HEK293 (cell line): ENCODE results near the gene TMEM202.

Experiments used
- REST ChIP-seq: fragments of 450-650 bp; formaldehyde crosslinking; IDR thresholded peaks from 2 replicates; pipeline ENCODE4 v1.5.1; 2016; ENCODE audit warnings: missing biosample characterization, missing genetic modification characterization
- SCRT1 ChIP-seq: fragments of 450-650 bp; formaldehyde crosslinking; IDR thresholded peaks from 2 replicates; pipeline ENCODE4 v1.5.1; 2016; ENCODE audit warnings: missing biosample characterization, missing genetic modification characterization, borderline replicate concordance
- ZBTB44 ChIP-seq: fragments of 450-650 bp; IDR thresholded peaks from 2 replicates; pipeline ENCODE4 v1.5.1; 2018; ENCODE audit warnings: missing biosample characterization, mild to moderate bottlenecking, missing genetic modification characterization
- ZEB2 ChIP-seq: fragments of 450-650 bp; formaldehyde crosslinking; IDR thresholded peaks from 2 replicates; pipeline ENCODE4 v1.5.1; 2016; ENCODE audit warnings: missing biosample characterization, missing genetic modification characterization
- ZNF19 ChIP-seq: fragments of 450-650 bp; formaldehyde crosslinking; IDR thresholded peaks from 2 replicates; pipeline ENCODE4; 2016; ENCODE audit warnings: missing biosample characterization, missing genetic modification characterization, low read depth
- ZNF24 ChIP-seq: fragments of 450-650 bp; formaldehyde crosslinking; IDR thresholded peaks from 2 replicates; pipeline ENCODE4 v1.5.1; 2016; ENCODE audit warnings: missing biosample characterization, missing genetic modification characterization
- ZNF280D ChIP-seq: fragments of 450-650 bp; formaldehyde crosslinking; IDR thresholded peaks from 2 replicates; pipeline ENCODE4 v1.5.1; 2016; ENCODE audit warnings: missing biosample characterization, missing genetic modification characterization
- ZNF311 ChIP-seq: fragments of 450-650 bp; formaldehyde crosslinking; IDR thresholded peaks from 2 replicates; pipeline ENCODE4 v1.5.1; 2017; ENCODE audit warnings: missing biosample characterization, missing genetic modification characterization, borderline replicate concordance
- ZNF416 ChIP-seq: fragments of 450-650 bp; formaldehyde crosslinking; IDR thresholded peaks from 2 replicates; pipeline ENCODE4 v1.5.1; 2016; ENCODE audit warnings: missing biosample characterization, missing genetic modification characterization
- ZNF423 ChIP-seq: fragments of 450-650 bp; formaldehyde crosslinking; IDR thresholded peaks from 2 replicates; pipeline ENCODE4 v1.5.1; 2016; ENCODE audit warnings: missing biosample characterization, missing genetic modification characterization
- ZNF518A ChIP-seq: fragments of 450-650 bp; formaldehyde crosslinking; conservative IDR thresholded peaks from 2 replicates; pipeline ENCODE4 v1.5.1; 2016; ENCODE audit warnings: low read depth, missing biosample characterization, missing genetic modification characterization
- ZNF549 ChIP-seq: fragments of 450-650 bp; IDR thresholded peaks from 2 replicates; pipeline ENCODE4 v1.5.1; 2018; ENCODE audit warnings: missing biosample characterization, missing genetic modification characterization, mild to moderate bottlenecking, inconsistent platforms, moderate library complexity
- ZNF600 ChIP-seq: fragments of 450-650 bp; formaldehyde crosslinking; IDR thresholded peaks from 2 replicates; pipeline ENCODE4 v1.5.1; 2016; ENCODE audit warnings: missing biosample characterization, missing genetic modification characterization
- ZNF623 ChIP-seq: fragments of 450-650 bp; formaldehyde crosslinking; IDR thresholded peaks from 2 replicates; pipeline ENCODE4 v1.5.1; 2016; ENCODE audit warnings: missing biosample characterization, missing genetic modification characterization
- ZNF654 ChIP-seq: fragments of 450-650 bp; formaldehyde crosslinking; IDR thresholded peaks from 2 replicates; pipeline ENCODE4 v1.5.1; 2016; ENCODE audit warnings: low read depth, missing biosample characterization, missing genetic modification characterization
- TF ChIP-seq, protein P1 (sequence below): fragments of 450-650 bp; formaldehyde crosslinking; IDR thresholded peaks from 2 replicates; pipeline ENCODE4 v1.5.1; 2016; ENCODE audit warnings: missing biosample characterization, missing genetic modification characterization, borderline replicate concordance
- TF ChIP-seq, protein P2 (sequence below): fragments of 450-650 bp; formaldehyde crosslinking; IDR thresholded peaks from 2 replicates; pipeline ENCODE4; 2016; ENCODE audit warnings: missing biosample characterization, missing genetic modification characterization
- TF ChIP-seq, protein P3 (sequence below): fragments of 450-650 bp; formaldehyde crosslinking; IDR thresholded peaks from 2 replicates; pipeline ENCODE4 v1.5.1; 2017; ENCODE audit warnings: missing biosample characterization, missing genetic modification characterization

The TMEM202 gene

DNA sequence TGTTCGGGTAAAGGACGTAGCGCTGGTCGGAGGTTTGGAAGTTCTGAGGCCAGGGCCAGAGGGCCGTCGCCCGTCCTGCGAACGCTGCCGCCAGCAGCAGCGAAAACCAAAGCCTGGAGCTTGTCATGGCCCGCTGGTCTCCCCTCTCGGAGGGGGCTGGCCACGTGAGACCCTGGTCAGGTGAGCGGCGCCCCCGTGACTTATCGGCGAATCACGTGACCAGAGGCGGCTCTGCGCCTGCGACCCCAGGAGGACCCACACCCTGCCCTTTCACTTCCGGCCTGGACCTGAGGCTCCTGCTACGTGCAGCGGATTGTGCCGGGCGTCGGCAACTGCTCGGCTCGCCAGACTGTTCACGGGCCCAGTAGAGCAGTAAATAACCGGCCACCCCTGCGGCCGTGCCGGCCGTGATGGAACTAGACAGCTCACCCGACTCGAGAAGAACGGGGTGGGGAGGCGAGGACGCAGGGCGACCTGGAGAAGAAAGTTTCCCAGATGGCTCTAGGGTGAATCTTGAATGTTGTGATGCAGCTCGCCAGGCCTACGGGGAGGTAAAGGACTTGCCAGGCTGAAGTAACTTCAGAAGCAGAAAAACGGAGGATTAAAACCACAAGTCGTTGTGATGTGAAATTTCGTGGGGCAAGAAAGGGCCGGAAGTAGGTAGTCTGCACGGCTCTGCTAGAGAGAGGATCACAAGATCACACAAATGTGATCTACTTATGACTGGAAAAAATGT is 22.1 kb upstream of the TMEM202 start, which contains the start of gene HEXA (continued):
- TF ChIP-seq, protein P1, sequence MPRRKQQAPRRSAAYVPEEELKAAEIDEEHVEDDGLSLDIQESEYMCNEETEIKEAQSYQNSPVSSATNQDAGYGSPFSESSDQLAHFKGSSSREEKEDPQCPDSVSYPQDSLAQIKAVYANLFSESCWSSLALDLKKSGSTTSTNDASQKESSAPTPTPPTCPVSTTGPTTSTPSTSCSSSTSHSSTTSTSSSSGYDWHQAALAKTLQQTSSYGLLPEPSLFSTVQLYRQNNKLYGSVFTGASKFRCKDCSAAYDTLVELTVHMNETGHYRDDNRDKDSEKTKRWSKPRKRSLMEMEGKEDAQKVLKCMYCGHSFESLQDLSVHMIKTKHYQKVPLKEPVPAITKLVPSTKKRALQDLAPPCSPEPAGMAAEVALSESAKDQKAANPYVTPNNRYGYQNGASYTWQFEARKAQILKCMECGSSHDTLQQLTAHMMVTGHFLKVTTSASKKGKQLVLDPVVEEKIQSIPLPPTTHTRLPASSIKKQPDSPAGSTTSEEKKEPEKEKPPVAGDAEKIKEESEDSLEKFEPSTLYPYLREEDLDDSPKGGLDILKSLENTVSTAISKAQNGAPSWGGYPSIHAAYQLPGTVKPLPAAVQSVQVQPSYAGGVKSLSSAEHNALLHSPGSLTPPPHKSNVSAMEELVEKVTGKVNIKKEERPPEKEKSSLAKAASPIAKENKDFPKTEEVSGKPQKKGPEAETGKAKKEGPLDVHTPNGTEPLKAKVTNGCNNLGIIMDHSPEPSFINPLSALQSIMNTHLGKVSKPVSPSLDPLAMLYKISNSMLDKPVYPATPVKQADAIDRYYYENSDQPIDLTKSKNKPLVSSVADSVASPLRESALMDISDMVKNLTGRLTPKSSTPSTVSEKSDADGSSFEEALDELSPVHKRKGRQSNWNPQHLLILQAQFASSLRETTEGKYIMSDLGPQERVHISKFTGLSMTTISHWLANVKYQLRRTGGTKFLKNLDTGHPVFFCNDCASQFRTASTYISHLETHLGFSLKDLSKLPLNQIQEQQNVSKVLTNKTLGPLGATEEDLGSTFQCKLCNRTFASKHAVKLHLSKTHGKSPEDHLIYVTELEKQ (tag by site-specific recombination), result peak; percentile 93
- TF ChIP-seq ZNF416 (tag by site-specific recombination) (no peak), ZBTB44 (tag by site-specific recombination) (peak; percentile 82; the same call in 1 of the 2 replicates), ZNF311 (tag by site-specific recombination) (no peak), SCRT1 (tag by site-specific recombination) (no peak), REST (tag by site-specific recombination) (peak; percentile 55; the same call in 1 of the 2 replicates), ZNF19 (0 out of 2 replicates have a peak, but pooled peaks have one; percentile 27), ZNF623 (tag by site-specific recombination) (peak; percentile 51), ZNF600 (tag by site-specific recombination) (peak; percentile 96), ZNF549 (tag by site-specific recombination) (no peak), ZNF24 (peak; percentile 100), ZNF280D (peak; percentile 42; the same call in 1 of the 2 replicates), ZEB2 (tag by site-specific recombination) (peak; percentile 89), ZNF518A (tag by site-specific recombination) (peak; percentile 89), ZNF423 (tag by site-specific recombination) (no peak), ZNF654 (tag by site-specific recombination) (no peak)
- TF ChIP-seq, protein P2, sequence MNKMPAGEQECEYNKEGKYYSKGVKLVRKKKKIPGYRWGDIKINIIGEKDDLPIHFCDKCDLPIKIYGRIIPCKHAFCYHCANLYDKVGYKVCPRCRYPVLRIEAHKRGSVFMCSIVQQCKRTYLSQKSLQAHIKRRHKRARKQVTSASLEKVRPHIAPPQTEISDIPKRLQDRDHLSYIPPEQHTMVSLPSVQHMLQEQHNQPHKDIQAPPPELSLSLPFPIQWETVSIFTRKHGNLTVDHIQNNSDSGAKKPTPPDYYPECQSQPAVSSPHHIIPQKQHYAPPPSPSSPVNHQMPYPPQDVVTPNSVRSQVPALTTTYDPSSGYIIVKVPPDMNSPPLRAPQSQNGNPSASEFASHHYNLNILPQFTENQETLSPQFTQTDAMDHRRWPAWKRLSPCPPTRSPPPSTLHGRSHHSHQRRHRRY (tag by site-specific recombination), result peak; percentile 92
- TF ChIP-seq, protein P3, sequence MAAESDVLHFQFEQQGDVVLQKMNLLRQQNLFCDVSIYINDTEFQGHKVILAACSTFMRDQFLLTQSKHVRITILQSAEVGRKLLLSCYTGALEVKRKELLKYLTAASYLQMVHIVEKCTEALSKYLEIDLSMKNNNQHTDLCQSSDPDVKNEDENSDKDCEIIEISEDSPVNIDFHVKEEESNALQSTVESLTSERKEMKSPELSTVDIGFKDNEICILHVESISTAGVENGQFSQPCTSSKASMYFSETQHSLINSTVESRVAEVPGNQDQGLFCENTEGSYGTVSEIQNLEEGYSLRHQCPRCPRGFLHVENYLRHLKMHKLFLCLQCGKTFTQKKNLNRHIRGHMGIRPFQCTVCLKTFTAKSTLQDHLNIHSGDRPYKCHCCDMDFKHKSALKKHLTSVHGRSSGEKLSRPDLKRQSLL, result peak; percentile 79
